ENCODE measurements around the gene DAB2IP. TPM values are rescaled to one million over a fixed set of nuclear protein-coding genes. Genes with fewer than 3 reads are reported as not detected.

The DAB2IP gene
- total RNA-seq, 1 experiment from 2014 or later = 17.0 TPM

GRCh38 chr9:121807823-121808278 is 156.4 kb downstream of the DAB2IP start:
- H3K9me3 Mint-ChIP-seq (ENCODE audit: unreplicated experiment) = no peaks in the 10 kb centered on the region
- no peak overlapping the region for H3K4me3 Mint-ChIP-seq (ENCODE audit: unreplicated experiment)
- intact Hi-C loops (cut with micrococcal nuclease) = no loop called here
- POLR2A ChIA-PET = no interaction called here
- DNase-seq (ENCODE audit: unreplicated experiment) = no peak
- no peaks in the 10 kb centered on the region for H3K36me3 Mint-ChIP-seq (ENCODE audit: insufficient read depth, unreplicated experiment)
- H3K27ac Mint-ChIP-seq (ENCODE audit: low read depth, unreplicated experiment) = no peak overlapping the region
- no peaks in the 10 kb centered on the region for H3K4me1 Mint-ChIP-seq (ENCODE audit: insufficient read depth, unreplicated experiment)
- CTCF ChIA-PET = no interaction called here
- no TSS peak for BruUV-seq (replicated peaks)
- TF ChIP-seq CTCF (IDR thresholded peaks at IDR 0.05; ENCODE audit: unreplicated experiment) = no peak
- no peaks in the 10 kb centered on the region for H3K27me3 Mint-ChIP-seq (ENCODE audit: insufficient read depth, unreplicated experiment)

- no peak for DNase-seq (ENCODE audit: unreplicated experiment)
- Mint-ChIP-seq H3K36me3 (ENCODE audit: insufficient read depth, unreplicated experiment) (no peaks in the 10 kb centered on the region), H3K9me3 (ENCODE audit: unreplicated experiment) (no peaks in the 10 kb centered on the region), H3K4me1 (ENCODE audit: insufficient read depth, unreplicated experiment) (no peaks in the 10 kb centered on the region), H3K4me3 (ENCODE audit: unreplicated experiment) (no peak overlapping the region), H3K27me3 (ENCODE audit: insufficient read depth, unreplicated experiment) (no peaks in the 10 kb centered on the region), H3K27ac (ENCODE audit: low read depth, unreplicated experiment) (no peak overlapping the region)
- TF ChIP-seq CTCF (IDR thresholded peaks at IDR 0.05; ENCODE audit: unreplicated experiment) = no peak
- ChIA-PET POLR2A (no interaction called here), CTCF (interaction anchor here (0.6 kb wide), 1 partner anchor 8 kb away, joined by 4 read pairs; no protein-coding TSS in a partner anchor)
- intact Hi-C loops (cut with micrococcal nuclease) = no loop called here
- BruUV-seq (replicated peaks) = no TSS peak
Observed at GRCh38 chr9:121808781-121809180, 157.3 kb downstream of the DAB2IP start.

GRCh38 chr9:121809356-121810050 is 158.1 kb downstream of the DAB2IP start:
- DNase-seq (ENCODE audit: unreplicated experiment) = no peak
- no peaks in the 10 kb centered on the region for H3K36me3 Mint-ChIP-seq (ENCODE audit: insufficient read depth, unreplicated experiment)
- ChIA-PET POLR2A (no interaction called here), CTCF (no interaction called here)
- BruUV-seq (replicated peaks) = no TSS peak
- intact Hi-C loops (cut with micrococcal nuclease) = no loop called here
- H3K4me1 Mint-ChIP-seq (ENCODE audit: insufficient read depth, unreplicated experiment) = no peaks in the 10 kb centered on the region
- H3K27me3 Mint-ChIP-seq (ENCODE audit: insufficient read depth, unreplicated experiment) = no peaks in the 10 kb centered on the region
- H3K4me3 Mint-ChIP-seq (ENCODE audit: unreplicated experiment) = no peak overlapping the region
- H3K9me3 Mint-ChIP-seq (ENCODE audit: unreplicated experiment) = no peaks in the 10 kb centered on the region
- TF ChIP-seq CTCF (IDR thresholded peaks at IDR 0.05; ENCODE audit: unreplicated experiment) = no peak
- no peak overlapping the region for H3K27ac Mint-ChIP-seq (ENCODE audit: low read depth, unreplicated experiment)

- Mint-ChIP-seq H3K4me3 (ENCODE audit: unreplicated experiment) (no peak overlapping the region), H3K27ac (ENCODE audit: low read depth, unreplicated experiment) (no peak overlapping the region), H3K4me1 (ENCODE audit: insufficient read depth, unreplicated experiment) (no peaks in the 10 kb centered on the region), H3K9me3 (ENCODE audit: unreplicated experiment) (no peaks in the 10 kb centered on the region), H3K36me3 (ENCODE audit: insufficient read depth, unreplicated experiment) (no peaks in the 10 kb centered on the region), H3K27me3 (ENCODE audit: insufficient read depth, unreplicated experiment) (no peaks in the 10 kb centered on the region)
- CTCF ChIA-PET = no interaction called here
- intact Hi-C loops (cut with micrococcal nuclease) = no loop called here
- no TSS peak for BruUV-seq (replicated peaks)
- no peak for DNase-seq (ENCODE audit: unreplicated experiment)
- TF ChIP-seq CTCF (IDR thresholded peaks at IDR 0.05; ENCODE audit: unreplicated experiment) = no peak
- POLR2A ChIA-PET = no interaction called here
Observed at GRCh38 chr9:121810489-121810888, 159.1 kb downstream of the DAB2IP start.
